ENCODE data around the gene CEP120. TPM values are rescaled to one million over a fixed set of nuclear protein-coding genes. Genes with fewer than 3 reads are reported as not detected.
"Not testable (repeated sequence)": the region's sequence is repeated elsewhere in the genome, so short reads cannot be mapped to it uniquely, and the experiment has no call there.

The CEP120 gene
- total RNA-seq, 1 experiment from 2014 or later, result 25.5 TPM

DNA sequence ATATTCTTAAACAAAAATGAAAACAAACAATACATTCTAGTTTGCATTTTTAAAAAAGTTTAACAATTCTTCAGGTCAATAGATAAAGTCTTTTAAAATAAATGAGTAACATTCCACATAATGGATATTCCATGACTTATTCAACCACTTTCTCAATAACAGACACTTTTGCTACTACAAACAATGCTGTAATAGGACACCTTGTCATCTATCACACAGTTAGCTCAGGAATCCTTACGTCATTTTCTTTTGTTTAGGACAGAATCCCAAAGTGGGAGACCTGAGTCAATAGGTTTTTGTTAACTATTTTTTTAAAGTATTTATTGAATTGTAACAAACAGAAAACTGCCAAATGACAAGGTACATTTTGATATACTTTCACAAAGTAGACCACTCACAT, 72.5 kb downstream of the CEP120 start:
- TF ChIP-seq, protein P1, sequence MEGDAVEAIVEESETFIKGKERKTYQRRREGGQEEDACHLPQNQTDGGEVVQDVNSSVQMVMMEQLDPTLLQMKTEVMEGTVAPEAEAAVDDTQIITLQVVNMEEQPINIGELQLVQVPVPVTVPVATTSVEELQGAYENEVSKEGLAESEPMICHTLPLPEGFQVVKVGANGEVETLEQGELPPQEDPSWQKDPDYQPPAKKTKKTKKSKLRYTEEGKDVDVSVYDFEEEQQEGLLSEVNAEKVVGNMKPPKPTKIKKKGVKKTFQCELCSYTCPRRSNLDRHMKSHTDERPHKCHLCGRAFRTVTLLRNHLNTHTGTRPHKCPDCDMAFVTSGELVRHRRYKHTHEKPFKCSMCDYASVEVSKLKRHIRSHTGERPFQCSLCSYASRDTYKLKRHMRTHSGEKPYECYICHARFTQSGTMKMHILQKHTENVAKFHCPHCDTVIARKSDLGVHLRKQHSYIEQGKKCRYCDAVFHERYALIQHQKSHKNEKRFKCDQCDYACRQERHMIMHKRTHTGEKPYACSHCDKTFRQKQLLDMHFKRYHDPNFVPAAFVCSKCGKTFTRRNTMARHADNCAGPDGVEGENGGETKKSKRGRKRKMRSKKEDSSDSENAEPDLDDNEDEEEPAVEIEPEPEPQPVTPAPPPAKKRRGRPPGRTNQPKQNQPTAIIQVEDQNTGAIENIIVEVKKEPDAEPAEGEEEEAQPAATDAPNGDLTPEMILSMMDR (conservative IDR thresholded peaks at IDR 0.05; ENCODE audit: low read depth, low read length), result no peak
- no peak for TF ChIP-seq EZH2 (IDR thresholded peaks at IDR 0.05; ENCODE audit: borderline replicate concordance, low read depth, low read length, poor library complexity, severe bottlenecking)
- Histone ChIP-seq H3K4me1 (ENCODE audit: insufficient read depth, low read length, poor library complexity, severe bottlenecking) (no peaks in the 10 kb centered on the region), H3K9me3 (ENCODE audit: low read depth, low read length, poor library complexity, severe bottlenecking) (peaks cover 5% of the 10 kb centered on the region), H3K36me3 (ENCODE audit: insufficient read depth, low read length, poor library complexity, severe bottlenecking) (peaks cover 12% of the 10 kb centered on the region), H3K27ac (ENCODE audit: low read depth, low read length, poor library complexity, severe bottlenecking) (no peak overlapping the region), H3K4me3 (ENCODE audit: low read depth, low read length, poor library complexity, severe bottlenecking) (no peak overlapping the region), H3K27me3 (replicated peaks; ENCODE audit: insufficient read depth, low read depth, low read length, poor library complexity) (no peaks in the 10 kb centered on the region)
- intact Hi-C loops (cut with micrococcal nuclease; ENCODE audit: unreplicated experiment), result no loop called here
- BruUV-seq (replicated peaks), result no TSS peak
- ChIA-PET POLR2A (ENCODE audit: low non-redundant PET) (no interaction called here), CTCF (no interaction called here)
- DNase-seq (ENCODE audit: low spot score), result no peak

DNA sequence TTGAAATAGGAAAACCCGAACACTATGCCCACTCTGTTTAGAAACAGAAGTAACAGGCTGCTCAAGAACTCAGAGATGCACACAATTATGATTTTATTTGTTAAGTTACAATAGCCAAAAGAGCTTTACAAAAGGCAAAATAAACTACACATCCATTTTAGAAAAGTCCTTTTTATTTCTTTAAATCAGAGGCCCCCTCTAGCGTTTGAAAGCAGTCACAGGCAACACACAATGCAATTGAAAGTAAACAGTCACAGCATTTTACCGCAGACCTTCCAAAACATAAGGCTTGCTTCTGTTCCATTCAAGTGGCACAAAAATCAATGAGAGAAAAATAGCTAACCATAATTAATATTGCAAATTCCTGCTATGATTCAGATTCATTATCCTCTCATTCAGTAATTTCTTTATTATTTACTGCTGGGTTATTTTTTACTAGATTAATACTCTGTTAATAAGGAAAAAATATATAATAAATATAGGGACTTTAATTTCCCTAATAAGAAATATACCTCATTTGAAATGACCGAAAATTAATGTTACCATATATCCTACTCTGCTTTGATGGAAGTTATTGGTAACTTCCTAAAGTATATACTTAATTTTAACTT, 78.3 kb downstream of the CEP120 start:
- TF ChIP-seq, protein P1 (conservative IDR thresholded peaks at IDR 0.05; ENCODE audit: low read depth, low read length), result peak; percentile 78
- TF ChIP-seq EZH2 (IDR thresholded peaks at IDR 0.05; ENCODE audit: borderline replicate concordance, low read depth, low read length, poor library complexity, severe bottlenecking), result no peak
- ChIA-PET POLR2A (ENCODE audit: low non-redundant PET) (no interaction called here), CTCF (no interaction called here)
- Histone ChIP-seq H3K4me3 (ENCODE audit: low read depth, low read length, poor library complexity, severe bottlenecking) (no peak overlapping the region), H3K4me1 (ENCODE audit: insufficient read depth, low read length, poor library complexity, severe bottlenecking) (no peaks in the 10 kb centered on the region), H3K9me3 (ENCODE audit: low read depth, low read length, poor library complexity, severe bottlenecking) (no peaks in the 10 kb centered on the region), H3K27ac (ENCODE audit: low read depth, low read length, poor library complexity, severe bottlenecking) (no peak overlapping the region), H3K27me3 (replicated peaks; ENCODE audit: insufficient read depth, low read depth, low read length, poor library complexity) (no peaks in the 10 kb centered on the region), H3K36me3 (ENCODE audit: insufficient read depth, low read length, poor library complexity, severe bottlenecking) (peaks cover 12% of the 10 kb centered on the region)
- DNase-seq (ENCODE audit: low spot score), result peak; percentile 57
- no TSS peak for BruUV-seq (replicated peaks)
- intact Hi-C loops (cut with micrococcal nuclease; ENCODE audit: unreplicated experiment), result loop anchor here (5.0 kb wide), 1 partner anchor 448 kb away; no protein-coding TSS in a partner anchor

DNA sequence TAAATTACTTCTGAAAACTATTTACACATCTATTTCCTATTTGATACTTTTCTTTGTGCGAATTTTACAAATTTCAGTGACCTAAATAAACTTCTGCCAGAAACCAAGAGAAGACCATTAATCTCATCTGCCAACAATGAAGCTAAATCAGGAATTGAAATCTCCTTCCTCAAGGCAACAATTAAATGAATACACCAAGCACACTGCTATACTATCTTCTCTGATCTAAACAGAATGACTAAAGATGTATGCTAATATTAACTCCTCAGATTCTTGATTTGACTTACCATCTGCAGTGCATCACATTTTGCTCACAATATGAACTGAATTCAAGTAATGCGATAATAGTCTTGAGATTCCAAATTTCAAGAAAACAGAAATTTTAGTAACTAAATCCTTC, 82.3 kb downstream of the CEP120 start:
- ChIA-PET CTCF (no interaction called here), POLR2A (ENCODE audit: low non-redundant PET) (no interaction called here)
- no peaks in the 10 kb centered on the region for H3K27me3 ChIP-seq (replicated peaks; ENCODE audit: insufficient read depth, low read depth, low read length, poor library complexity)
- H3K27ac ChIP-seq (ENCODE audit: low read depth, low read length, poor library complexity, severe bottlenecking), result no peak overlapping the region
- no peaks in the 10 kb centered on the region for H3K36me3 ChIP-seq (ENCODE audit: insufficient read depth, low read length, poor library complexity, severe bottlenecking)
- TF ChIP-seq, protein P1 (conservative IDR thresholded peaks at IDR 0.05; ENCODE audit: low read depth, low read length), result no peak
- TF ChIP-seq EZH2 (IDR thresholded peaks at IDR 0.05; ENCODE audit: borderline replicate concordance, low read depth, low read length, poor library complexity, severe bottlenecking), result no peak
- intact Hi-C loops (cut with micrococcal nuclease; ENCODE audit: unreplicated experiment), result no loop called here
- no peaks in the 10 kb centered on the region for H3K9me3 ChIP-seq (ENCODE audit: low read depth, low read length, poor library complexity, severe bottlenecking)
- no peak for DNase-seq (ENCODE audit: low spot score)
- H3K4me3 ChIP-seq (ENCODE audit: low read depth, low read length, poor library complexity, severe bottlenecking), result no peak overlapping the region
- BruUV-seq (replicated peaks), result no TSS peak
- H3K4me1 ChIP-seq (ENCODE audit: insufficient read depth, low read length, poor library complexity, severe bottlenecking), result no peaks in the 10 kb centered on the region

DNA sequence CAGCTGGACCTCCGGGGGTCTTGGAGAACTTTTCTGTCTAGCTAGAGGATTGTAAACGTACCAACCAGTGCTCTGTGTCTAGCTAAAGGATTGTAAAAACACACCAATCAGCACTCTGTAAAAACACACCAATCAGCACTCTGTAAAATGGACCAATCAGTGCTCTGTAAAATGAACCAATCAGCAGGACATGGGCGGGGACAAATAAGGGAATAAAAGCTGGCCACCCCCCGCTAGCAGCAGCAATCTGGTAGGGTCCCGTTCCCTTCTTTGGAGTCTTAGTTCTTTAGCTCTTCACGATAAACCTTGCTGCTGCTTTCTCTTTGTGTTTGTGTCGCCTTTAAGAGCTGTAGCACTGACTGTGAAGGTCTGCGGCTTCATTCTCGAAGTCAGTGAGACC, 114.8 kb downstream of the CEP120 start:
- BruUV-seq (replicated peaks); H3K9me3 ChIP-seq (ENCODE audit: low read depth, low read length, poor library complexity, severe bottlenecking); DNase-seq (ENCODE audit: low spot score); H3K27ac ChIP-seq (ENCODE audit: low read depth, low read length, poor library complexity, severe bottlenecking); CTCF ChIA-PET; POLR2A ChIA-PET (ENCODE audit: low non-redundant PET); intact Hi-C loops (cut with micrococcal nuclease; ENCODE audit: unreplicated experiment); H3K4me3 ChIP-seq (ENCODE audit: low read depth, low read length, poor library complexity, severe bottlenecking); H3K4me1 ChIP-seq (ENCODE audit: insufficient read depth, low read length, poor library complexity, severe bottlenecking); H3K27me3 ChIP-seq (replicated peaks; ENCODE audit: insufficient read depth, low read depth, low read length, poor library complexity); H3K36me3 ChIP-seq (ENCODE audit: insufficient read depth, low read length, poor library complexity, severe bottlenecking): not testable (repeated sequence)
